Measurements from ENCODE around the gene ABHD6.
A peak's percentile ranks its signal among the peaks of the same experiment; 100 is the strongest.
"Not testable (repeated sequence)": the region's sequence is repeated elsewhere in the genome, so short reads cannot be mapped to it uniquely, and the experiment has no call there.

Gene ABHD6

DNA sequence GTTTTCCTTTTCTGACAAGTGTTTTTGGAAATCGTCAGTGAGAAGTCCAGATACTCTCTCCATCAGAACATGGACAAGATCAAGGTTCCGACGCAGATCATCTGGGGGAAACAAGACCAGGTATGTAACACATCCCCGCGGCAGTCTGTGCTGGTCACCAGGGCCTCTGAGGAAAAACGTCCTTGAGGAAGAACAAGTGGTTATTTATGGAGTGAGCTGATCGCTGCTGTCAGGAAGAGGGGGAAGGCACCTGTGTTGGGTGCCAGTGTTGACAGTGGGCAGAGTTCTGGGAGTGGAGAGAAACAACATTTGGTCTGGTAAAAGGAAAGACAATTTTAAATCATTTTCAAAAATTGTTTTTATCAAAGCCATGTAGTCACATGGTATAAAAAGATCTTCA is 47.7 kb downstream of the ABHD6 start:
- no peak for DNase-seq

DNA sequence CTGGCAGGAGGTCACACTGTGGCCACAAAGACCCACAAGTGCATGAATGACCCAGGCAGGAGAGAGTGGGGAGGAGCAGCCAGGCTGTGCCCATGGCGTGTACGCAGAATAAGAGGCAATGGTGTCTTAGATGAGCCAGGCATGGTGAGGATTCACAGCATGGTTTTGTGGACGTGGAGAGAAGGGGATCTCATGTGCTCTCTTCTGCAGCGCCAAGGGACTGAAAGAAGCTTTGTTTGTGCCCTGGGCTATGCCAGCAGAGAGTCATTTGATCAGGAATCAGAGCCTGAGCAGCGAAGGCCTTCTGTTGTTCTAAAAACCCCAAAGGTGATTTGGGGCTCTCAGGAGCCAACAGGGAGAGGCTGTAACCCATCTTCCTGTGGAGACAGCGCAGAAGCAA is 49.8 kb downstream of the ABHD6 start:
- DNase-seq = no peak

DNA sequence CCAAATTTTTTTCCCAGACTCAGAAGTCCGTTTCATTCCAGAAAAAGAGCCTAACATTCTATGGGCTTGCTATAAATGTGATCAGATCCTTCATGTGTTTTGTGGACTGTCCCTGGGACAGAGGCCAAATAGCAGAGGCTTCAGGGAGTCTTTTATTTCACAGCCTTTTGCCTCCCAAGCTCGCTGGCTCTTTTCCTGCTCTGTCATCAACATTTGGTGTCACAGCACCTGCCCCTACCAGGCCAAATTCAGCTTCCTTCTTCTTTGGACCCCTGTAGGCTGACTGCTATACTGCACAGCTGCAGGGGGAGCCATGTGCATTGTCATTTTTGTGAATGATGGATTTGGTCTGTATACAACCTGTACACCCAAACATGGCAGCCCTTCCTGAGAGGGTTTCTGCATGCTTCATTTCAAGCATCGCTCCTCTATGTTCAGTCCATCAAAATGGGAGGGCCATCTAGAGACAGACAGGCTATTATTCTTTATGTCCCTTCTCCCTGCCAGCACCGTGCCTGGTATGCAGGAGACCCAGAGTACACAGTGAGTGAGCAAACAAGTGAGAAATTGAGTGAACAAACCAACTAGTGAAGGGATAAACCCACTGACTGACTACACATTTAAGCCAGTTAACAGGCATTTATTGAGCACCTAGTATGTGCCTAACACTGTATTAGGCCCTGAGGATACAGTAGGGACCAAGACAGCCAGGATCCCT is 50.6 kb downstream of the ABHD6 start:
- DNase-seq = no peak

DNA sequence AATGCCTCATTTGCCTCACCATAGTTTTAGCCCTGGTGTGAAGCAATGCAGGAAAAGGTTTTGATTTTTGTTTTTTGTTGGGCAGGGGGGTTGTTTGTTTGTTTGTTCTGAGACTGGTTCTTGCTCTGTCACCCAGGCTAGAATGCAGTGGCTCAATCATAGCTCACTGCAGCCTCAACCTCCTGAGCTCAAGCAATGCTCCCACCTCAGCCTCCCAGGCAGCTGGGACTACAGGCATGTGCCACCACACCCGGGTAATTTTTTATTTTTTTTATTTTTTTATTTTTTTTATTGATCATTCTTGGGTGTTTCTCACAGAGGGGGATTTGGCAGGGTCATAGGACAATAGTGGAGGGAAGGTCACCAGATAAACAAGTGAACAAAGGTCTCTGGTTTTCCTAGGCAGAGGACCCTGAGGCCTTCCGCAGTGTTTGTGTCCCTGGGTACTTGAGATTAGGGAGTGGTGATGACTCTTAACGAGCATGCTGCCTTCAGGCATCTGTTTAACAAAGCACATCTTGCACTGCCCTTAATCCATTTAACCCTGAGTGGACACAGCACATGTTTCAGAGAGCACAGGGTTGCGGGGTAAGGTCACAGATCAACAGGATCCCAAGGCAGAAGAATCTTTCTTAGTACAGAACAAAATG is 51.5 kb downstream of the ABHD6 start:
- not testable (repeated sequence) for DNase-seq

DNA sequence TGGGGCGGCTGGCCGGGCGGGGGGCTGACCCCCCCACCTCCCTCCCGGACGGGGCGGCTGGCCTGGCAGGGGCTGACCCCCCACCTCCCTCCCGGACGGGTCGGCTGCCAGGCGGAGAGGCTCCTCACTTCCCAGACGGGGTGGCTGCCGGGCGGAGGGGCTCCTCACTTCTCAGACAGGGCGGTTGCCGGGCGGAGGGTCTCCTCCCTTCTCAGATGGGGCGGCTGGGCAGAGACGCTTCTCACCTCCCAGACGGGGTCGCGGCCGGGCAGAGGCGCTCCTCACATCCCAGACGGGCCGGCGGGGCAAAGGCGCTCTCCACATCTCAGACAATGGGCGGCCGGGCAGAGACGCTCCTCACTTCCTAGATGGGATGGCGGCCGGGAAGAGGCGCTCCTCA is 52.9 kb downstream of the ABHD6 start:
- DNase-seq = not testable (repeated sequence)

DNA sequence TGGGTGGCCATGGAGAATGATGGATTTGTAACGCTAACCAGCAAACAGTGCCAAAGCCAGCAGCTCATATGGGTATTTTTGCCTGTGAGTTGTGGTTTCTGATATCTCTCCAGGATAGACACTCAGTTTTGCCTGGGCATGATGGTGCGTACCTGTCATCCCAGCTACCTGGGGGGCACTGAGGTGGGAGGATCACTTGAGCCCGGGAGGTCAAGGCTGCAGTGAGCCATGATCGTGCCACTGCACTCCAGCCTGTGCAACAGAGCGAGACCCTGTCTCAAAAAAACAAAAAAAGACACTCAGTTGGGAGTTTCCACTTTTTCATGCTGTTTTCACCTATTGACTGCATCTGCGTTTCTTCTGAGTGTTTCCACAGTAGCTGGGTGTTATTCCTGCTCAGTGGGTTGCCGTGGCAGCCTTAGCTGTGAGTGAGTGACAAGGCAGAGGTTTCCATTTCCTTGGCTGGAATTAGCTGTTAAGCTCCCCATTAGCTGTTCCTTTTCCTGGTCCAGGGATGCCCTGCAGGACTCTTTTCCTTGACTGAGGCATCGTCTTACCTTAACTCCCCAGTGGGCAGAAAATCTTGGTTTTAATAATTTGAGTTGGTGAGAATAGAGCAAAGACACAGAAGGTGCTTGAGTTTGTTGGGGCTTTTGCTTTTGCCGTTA is 54.2 kb downstream of the ABHD6 start:
- no peak for DNase-seq

DNA sequence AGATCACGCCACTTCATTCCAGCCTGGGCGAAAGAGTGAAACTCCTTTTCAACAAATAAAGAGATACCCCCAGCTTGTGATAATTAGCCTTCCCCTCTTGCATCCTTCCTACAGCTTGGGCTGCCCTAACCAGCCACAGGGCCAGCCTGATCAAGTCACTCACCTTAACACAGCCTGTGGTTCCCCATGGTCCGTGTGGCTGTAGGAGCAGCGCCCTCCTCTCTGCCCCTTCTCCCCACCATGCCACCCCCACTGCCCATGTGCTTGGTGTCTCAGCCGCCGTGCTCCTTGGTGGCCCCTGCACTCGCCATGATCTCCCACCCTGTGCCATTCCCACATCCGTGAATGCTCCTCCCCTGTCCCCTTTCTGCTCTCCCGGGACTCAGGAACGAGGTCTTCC is 55.3 kb downstream of the ABHD6 start:
- DNase-seq = no peak

DNA sequence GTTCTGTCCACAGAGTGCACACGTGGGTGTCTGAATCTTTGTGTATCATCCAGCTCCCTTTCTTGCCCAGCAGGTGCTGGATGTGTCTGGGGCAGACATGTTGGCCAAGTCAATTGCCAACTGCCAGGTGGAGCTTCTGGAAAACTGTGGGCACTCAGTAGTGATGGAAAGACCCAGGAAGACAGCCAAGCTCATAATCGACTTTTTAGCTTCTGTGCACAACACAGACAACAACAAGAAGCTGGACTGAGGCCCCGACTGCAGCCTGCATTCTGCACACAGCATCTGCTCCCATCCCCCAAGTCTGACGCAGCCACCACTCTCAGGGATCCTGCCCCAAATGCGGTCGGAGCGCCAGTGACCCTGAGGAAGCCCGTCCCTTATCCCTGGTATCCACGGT is 55.9 kb downstream of the ABHD6 start:
- no peak for DNase-seq

DNA sequence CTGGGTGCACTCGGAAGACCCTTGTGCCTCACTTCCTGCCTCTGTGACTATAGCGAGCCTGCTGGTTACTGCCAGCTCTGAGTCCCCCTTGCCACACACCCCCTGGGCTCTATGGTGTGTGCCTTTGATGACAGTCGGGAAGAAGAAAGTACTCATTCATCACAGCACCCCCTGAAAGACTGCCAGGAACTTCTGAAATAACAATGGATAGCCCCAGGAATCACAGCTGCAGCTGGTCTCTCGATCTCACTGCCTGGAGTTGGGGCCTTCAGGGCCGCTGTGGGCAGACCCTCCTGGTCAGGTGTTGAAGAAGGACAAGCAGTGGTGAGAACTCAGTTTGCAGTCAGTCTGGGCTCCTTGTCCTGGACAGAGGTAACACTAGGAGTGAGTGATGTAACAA is 58.7 kb downstream of the ABHD6 start:
- DNase-seq = no peak

DNA sequence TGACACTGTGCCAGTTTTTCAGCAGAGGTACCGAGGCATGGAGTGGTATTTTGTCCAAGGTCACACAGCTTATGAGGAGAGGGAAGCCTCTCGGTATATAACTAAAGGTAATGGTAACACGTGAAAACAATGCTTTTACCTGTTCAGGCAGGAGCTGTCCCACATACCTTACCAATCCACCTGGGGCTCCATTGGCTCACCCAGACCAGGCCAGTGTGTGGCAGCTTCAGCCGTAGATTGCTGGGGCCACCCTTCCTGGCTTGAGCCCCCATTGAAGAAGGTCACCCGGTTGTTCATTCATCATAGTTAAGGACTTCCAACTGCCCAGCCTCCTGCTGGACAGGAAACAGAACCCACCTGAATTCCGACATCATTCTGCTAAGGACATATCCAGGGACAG is 59.3 kb downstream of the ABHD6 start:
- no peak for DNase-seq

DNA sequence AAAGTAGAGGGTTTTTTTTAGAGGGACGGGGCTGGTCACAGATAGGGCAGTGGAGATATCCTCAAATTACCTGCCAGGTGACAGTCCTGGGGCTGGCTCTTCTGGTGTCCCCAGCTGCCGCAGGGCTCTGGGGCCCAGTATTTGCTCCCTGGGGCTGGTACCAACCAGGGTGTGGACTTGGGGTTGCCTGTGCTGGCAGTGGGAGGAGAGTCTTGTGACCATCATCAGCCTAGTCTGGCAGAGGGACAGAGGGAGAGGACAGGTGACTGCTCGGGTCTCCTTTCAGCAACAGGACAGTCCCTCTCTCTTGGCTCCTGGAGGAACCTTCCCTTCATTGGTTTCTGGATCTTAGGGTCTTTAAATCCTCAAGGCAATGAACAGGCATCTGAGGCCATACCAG is 60.6 kb downstream of the ABHD6 start:
- no peak for DNase-seq

DNA sequence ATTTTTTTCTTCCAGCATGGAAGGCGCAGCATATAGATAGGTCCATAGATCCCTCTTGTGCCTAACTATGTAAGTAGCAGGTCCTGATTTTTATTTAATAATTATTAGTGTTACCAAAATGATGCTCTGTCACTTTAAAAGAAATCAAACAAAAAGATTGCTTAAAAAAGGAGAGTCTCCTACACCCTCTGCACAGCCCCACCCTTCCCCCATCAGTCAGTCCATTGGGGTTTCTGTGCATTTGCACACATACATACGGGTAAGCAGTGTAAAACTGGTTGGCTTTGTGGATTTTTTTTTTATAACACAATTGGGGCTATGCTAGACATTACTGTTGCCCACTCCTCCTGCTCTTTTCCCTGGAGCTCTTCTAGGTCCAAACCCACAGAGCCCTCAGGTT is 61.5 kb downstream of the ABHD6 start:
- DNase-seq = no peak

DNA sequence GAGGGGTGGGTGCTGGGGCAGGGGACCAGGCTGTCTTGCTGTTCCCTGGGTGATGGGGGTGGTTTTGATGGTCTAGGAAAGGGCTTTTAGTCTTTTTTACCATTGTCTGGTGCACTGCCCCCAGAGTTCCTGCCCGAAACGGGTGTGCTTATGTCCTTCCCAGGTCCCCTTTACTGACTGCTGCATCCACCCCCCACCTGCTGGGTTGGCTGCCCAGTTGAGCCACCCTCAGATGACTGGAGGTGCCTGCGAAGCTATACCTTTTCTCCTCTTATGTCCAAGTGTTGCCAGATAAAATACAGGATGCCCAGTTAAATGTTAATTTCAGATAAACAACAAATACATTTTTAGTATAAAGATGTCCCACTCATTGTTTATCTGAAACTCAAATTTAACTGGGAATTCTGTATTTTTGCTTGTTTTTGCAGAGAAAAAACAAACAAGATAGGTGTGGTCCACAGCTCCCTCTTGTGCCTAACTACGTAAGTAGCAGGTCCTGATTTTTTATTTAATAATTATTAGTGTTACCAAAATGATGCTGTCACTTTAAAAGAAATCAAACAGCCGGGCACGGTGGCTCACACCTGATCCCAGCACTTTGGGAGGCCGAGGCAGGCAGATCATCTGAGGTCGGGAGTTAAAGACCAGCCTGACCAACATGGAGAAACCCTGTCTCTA is 62.4 kb downstream of the ABHD6 start:
- no peak for DNase-seq

DNA sequence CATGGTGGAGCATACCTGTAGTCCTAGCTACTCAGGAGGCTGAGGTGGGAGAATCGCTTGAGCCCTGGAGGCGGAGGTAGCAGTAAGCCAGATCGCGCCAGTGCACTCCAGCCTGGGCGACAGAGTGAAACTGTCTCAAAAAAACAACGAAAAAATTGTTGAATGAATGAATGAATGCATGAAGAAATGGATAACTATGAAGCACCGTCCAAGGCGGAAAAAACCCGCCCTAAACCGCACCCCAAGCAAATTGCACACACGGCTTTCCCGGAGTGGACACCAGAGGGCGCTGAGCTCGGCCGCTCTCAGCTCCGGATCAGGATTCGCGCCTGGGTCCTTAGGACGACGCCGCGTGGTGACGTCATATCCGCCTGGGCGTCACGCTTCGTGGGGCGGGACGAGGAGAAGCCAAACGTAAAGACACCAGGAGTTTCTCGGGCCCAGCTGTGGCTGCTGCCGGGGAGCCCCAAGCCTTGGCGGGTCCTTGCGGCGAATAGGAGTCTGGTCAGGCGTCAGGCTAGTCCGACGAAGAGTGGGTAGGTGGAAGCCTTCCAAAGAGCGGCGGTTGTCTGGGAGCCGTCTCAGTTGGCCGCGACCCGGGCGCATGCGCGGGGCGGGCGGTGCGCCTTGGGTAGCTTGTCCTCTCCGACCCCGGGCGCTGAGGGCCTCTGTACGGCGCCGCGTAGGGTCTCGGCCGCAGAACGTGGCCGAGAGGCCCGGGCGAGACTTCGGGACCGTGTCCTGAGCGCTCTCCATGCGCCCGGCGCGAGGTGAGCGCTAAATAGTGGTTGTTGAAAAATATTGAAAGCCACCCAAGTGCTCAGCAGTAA is 68.5 kb downstream of the ABHD6 start, which contains the start of the genes HTD2 and RPP14:
HTD2 (plus strand) TSS at position 639 of the 830 bp plus-strand sequence. CDS start 11,094 bp downstream, outside the sequence.
RPP14 (plus strand) TSS at position 364 of the 830 bp plus-strand sequence. CDS start 4,085 bp downstream, outside the sequence.
- DNase-seq = peak; percentile 95

DNA sequence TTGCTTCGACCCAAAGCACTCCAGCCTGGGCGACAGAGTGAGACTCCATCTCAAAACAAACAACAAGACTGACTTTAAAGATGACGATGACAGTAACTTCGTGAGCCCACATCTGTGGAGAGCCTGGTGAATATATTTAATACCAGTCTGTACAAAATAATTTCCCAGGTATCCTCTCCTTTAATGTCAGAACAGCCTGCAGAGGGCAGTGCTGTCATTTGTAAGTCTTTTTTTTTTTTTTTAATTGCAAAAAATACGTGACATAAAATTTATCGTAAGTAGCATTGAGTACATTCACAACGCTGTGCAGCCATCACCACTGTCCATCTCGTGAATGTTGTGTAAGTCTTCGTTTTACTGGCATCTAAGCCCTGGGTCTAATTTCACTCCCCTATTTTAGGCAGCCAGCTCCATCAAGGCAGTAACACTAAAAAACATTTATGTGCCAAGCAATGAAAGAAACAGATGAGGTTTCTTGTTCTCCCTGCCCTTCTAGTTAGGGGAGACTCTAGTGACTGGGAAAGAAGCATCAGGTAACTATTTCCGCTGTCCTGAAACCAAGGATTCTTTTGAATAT is 70.1 kb downstream of the ABHD6 start:
- peak; percentile 1 for DNase-seq

DNA sequence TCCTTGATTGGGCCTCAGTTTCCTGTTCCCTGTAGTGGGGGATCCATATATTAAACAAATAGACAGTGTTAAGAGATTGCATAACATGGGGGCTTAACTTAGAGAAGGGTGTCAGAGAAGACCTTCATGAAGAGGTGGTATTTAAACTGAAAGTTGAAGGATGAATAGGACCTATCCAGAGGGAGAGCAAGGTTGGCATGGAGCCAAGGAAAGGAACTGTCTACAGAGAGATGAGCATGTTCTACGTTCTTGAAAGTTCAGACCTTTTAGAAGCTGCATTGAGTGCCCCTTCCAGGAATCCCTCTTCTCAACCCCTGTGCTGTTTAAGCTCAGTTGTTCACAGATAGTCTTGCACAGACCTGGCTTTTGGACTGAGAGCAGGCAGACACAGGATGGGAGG is 71.1 kb downstream of the ABHD6 start:
- DNase-seq = peak; percentile 8

DNA sequence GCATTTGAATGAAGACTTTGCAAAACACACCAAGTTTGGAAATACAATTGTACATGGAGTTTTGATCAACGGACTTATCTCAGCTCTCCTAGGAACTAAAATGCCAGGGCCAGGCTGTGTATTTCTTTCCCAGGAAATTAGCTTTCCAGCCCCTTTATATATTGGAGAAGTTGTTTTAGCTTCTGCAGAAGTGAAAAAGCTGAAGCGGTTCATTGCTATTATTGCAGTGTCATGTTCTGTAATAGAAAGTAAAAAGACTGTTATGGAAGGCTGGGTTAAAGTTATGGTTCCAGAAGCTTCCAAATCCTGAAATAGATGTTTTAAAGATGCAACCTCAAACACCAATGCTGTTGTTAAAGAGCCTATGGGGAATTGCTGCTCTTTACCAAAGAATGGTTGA is 80.2 kb downstream of the ABHD6 start:
- no peak for DNase-seq

DNA sequence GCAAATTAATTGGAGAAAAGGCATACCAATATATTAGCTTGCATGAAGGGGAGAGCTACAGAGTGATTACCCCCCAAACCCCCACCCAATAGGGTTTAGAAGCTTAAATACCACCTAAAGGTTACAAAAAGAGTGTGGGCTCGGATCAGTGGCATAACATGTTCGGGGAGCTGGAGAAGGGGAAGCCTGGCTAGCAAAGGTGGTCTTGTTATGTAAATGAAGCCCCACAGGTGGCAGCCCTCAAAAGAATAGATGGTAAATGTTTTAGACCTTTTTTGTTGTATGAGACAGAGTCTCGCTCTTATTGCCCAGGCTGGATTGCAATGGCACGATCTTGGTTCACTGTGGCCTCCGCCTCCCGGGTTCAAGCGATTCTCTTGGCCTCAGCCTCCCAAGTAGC is 84.2 kb downstream of the ABHD6 start:
- DNase-seq = no peak

DNA sequence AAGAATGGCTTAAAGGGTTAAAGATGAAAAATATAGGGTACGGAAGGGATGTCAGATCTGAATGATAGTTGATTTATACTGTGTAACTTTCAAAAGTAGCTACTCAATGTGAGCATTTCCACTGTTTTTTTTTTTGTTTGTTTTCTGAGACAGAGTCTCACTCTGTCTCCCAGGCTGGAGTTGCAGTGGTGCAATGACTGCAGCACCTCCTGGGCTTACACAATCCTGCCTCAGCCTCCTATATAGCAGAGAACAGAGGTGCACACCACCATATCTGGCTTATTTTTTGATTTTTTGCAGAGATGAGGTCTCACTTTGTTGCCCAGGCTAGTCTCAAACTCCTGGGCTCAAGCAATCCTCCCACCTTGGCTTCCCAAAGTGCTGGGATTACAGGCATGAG is 85.2 kb downstream of the ABHD6 start:
- DNase-seq = no peak

DNA sequence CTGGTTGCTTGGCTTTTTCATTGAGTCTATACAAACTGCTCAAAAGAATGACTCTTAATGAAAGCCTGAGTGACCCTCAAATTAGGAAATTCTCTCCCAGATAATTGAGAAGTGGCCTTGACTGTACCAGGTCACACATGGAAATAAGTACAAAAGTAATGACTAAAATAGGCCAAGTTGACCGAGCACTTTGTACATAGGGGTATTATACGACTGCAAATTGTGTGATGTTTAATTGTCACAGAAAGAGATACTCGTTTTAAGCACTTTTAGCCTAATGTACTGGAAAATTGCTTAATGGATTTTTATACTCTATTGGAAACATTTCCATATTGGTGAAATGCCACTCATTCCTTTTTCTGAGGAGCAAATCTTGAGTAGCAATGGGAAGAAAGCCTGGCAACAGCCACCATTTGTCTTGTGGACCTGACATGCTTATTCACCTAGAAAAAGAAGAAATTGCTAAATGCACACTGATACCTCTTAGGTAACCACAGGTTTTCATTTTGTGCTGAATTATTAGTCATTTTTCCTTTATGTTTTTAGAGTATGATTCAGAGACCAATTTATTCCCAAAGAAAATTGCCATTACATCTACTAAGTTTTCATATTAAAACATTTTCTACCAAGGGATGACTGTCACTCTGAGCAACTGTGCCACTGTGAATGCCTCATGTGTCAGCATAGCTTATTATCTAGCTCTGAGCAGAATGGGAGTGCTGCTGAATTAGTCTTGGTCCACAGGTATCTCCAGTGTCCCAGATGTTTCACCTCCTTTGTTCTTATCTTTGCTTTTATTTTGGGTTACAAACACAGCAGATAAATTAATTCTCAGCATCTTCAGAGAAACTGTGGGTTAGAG is 86.2 kb downstream of the ABHD6 start:
- DNase-seq = no peak

All from NCI-H345 (cell line).